Upper lobe of left lung (tissue), 4 donors: ENCODE data around the gene XXYLT1.

Source experiments
- CTCF ChIP-seq, 6 experiments: fragments of 450-650 bp in 4 of 6; fragments of 200-600 bp in 2 of 6; sonication (generic) in 2 of 6; IDR thresholded peaks; one replicate each; pipeline ENCODE4 v1.5.1; 2016 to 2019; ENCODE audit warnings: antibody characterized with exemption in 6 of 6
- EP300 ChIP-seq, 4 donors: sonication (generic); formaldehyde crosslinking; IDR thresholded peaks; one replicate each; pipeline ENCODE4 v1.5.1; 2017; ENCODE audit warnings: antibody characterized with exemption in 4 of 4, control low read depth in 2 of 4
- POLR2A ChIP-seq, 4 donors: fragments of 450-650 bp; IDR thresholded peaks; one replicate each; pipeline ENCODE4 v1.5.1; 2016 to 2017; ENCODE audit warnings: antibody characterized with exemption in 4 of 4, mild to moderate bottlenecking in 2 of 4
- POLR2AphosphoS5 ChIP-seq, 2 donors: sonication (generic); formaldehyde crosslinking; IDR thresholded peaks; one replicate each; pipeline ENCODE4 v1.5.1; 2017; ENCODE audit warnings: antibody characterized with exemption in 2 of 2

DNA sequence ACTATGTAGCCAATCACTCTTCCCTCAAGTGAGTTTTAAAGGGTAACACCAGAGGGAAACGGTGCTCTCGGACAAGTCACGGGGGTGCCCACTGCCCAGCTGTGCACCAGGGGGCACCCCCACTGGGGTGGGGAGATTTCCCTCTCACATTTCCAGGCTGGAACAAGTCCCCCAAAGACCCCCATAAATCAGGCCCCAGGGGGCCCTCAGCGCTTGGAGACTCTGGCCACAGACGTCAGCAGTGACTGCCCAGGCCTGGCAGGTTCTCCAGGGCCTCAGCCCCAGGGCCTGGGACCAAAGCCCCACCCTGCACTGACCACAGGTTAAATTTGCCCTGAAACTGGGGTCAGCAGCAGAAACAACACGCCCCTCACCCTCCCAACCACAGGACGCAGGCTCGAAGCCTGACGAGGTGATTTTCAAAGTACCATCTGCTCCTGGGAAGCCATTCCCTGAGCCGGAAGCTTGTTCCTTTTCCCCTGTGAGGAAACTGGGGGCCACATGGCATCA lies 17.0 kb downstream of the XXYLT1 start:
- TF ChIP-seq POLR2A (IDR thresholded peaks at IDR 0.05) (no peak), CTCF (IDR thresholded peaks at IDR 0.05) (no peak), EP300 (IDR thresholded peaks at IDR 0.05) (no peak), POLR2AphosphoS5 (IDR thresholded peaks at IDR 0.05) (no peak)
